Globus pallidus (tissue), 1 donor: ENCODE data around the gene SOWAHA.

ENCODE experiments used
- DNase-seq: peaks from one replicate; pipeline ENCODE4 v3.0.0-alpha.2; 2015; ENCODE audit warnings: low spot score

The SOWAHA gene

GRCh38 chr5:132825834-132826391 is 12.8 kb downstream of the SOWAHA start:
- no peak for DNase-seq

- DNase-seq: no peak
Observed at GRCh38 chr5:132826424-132827082, 13.5 kb downstream of the SOWAHA start.

- no peak for DNase-seq
Observed at GRCh38 chr5:132827943-132828673, 15.0 kb downstream of the SOWAHA start.

GRCh38 chr5:132828846-132829494 is 15.9 kb downstream of the SOWAHA start:
- no peak for DNase-seq

GRCh38 chr5:132829742-132830435 is 16.8 kb downstream of the SOWAHA start:
- DNase-seq: peak; percentile 79

- DNase-seq: no peak
Observed at GRCh38 chr5:132830436-132831094, 17.5 kb downstream of the SOWAHA start, which contains the start of gene SHROOM1. SHROOM1 (minus strand) TSS chr5:132830647; CDS start chr5:132826140, 4,507 bp downstream.

- no peak for DNase-seq
Observed at GRCh38 chr5:132831095-132831860, 18.2 kb downstream of the SOWAHA start.

- no peak for DNase-seq
Observed at GRCh38 chr5:132832612-132833011, 19.5 kb downstream of the SOWAHA start.

- DNase-seq: no peak
Observed at GRCh38 chr5:132834057-132834456, 21.0 kb downstream of the SOWAHA start.

- DNase-seq: no peak
Observed at GRCh38 chr5:132836852-132837251, 23.8 kb downstream of the SOWAHA start.

GRCh38 chr5:132837868-132838267 is 24.8 kb downstream of the SOWAHA start:
- DNase-seq: no peak

GRCh38 chr5:132838516-132839282 is 25.6 kb downstream of the SOWAHA start:
- DNase-seq: no peak

GRCh38 chr5:132839426-132840301 is 26.6 kb downstream of the SOWAHA start:
- no peak for DNase-seq

- DNase-seq: no peak
Observed at GRCh38 chr5:132840313-132840712, 27.2 kb downstream of the SOWAHA start.

- DNase-seq: no peak
Observed at GRCh38 chr5:132840896-132841295, 27.8 kb downstream of the SOWAHA start.

GRCh38 chr5:132841305-132841704 is 28.2 kb downstream of the SOWAHA start:
- DNase-seq: no peak

- DNase-seq: no peak
Observed at GRCh38 chr5:132848270-132848669, 35.2 kb downstream of the SOWAHA start.

- DNase-seq: no peak
Observed at GRCh38 chr5:132849347-132849746, 36.2 kb downstream of the SOWAHA start.

- no peak for DNase-seq
Observed at GRCh38 chr5:132850066-132850465, 37.0 kb downstream of the SOWAHA start.
